ENCODE data around the gene FBXL17.

FBXL17 gene

DNA sequence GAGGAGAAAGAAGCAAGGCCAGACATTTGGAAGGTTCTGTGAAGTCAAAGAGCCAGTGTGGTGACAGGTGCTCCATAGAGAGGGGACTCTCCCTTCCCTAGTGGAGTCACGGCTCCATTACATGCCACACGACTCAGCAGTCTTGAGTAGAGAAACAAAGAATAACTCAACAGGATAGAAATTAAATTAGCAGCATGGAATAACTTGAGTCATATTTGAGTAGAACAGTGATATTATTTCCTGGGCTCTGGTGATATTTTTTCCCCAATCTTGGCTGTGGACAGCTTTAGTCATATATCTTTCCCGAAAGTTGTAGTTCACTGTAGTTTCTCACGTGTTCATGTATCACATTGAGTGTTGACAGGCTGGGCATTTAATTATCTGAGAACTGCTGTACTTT lies 561.5 kb downstream of the FBXL17 start:
- no peaks in the 10 kb centered on the region for H3K36me3 ChIP-seq (ENCODE audit: control insufficient read depth in 4 of 4, insufficient read depth in 4 of 4, low read length in 3 of 4)
- no peak overlapping the region for H3K4me3 ChIP-seq (ENCODE audit: control insufficient read depth in 1 of 7, extremely low read depth in 1 of 7, insufficient read depth in 4 of 7, low read depth in 2 of 7, low read length in 6 of 7)
- CTCF ChIA-PET, result no interaction called here
- H3K4me1 ChIP-seq (ENCODE audit: control extremely low read depth in 1 of 4, control insufficient read depth in 4 of 4, insufficient read depth in 4 of 4, low read length in 3 of 4), result no peaks in the 10 kb centered on the region
- POLR2A ChIA-PET, result no interaction called here
- H3K27me3 ChIP-seq (replicated peaks in 2 of 5; ENCODE audit: control insufficient read depth in 4 of 5, insufficient read depth in 5 of 5, low read length in 4 of 5), result no peaks in the 10 kb centered on the region
- peaks cover 0 to 7% (median 0%) of the 10 kb centered on the region in 5 experiments for H3K9me3 ChIP-seq (ENCODE audit: control extremely low read depth in 1 of 5, control insufficient read depth in 4 of 5, insufficient read depth in 2 of 5, low read depth in 1 of 5, low read length in 4 of 5)
- 94% methylated on average over 2 of the region's 4 CpGs for WGBS (ENCODE audit: insufficient coverage)
- DNase-seq, result no peak
- no peak overlapping the region for H3K27ac ChIP-seq (ENCODE audit: insufficient read depth in 1 of 2, low read depth in 1 of 2, low read length in 2 of 2, poor library complexity in 1 of 2, severe bottlenecking in 2 of 2)

DNA sequence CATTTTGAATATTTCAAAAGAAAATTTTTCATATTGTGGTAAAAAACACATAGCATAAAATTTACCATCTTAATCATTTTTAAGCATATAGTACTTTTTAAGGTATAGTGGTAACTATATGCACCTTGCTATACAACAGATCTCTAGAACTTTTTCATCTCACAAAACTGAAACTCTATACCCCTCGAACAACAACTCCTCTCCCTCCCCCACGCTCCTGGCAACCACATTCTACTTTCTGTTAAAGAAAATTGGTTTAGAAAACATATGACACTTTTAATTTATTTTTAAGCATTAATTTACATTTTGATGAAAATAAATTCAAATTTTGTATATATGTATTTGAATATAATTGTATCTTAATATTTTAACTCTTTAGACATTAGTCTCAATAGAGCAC lies 563.9 kb downstream of the FBXL17 start:
- POLR2A ChIA-PET, result no interaction called here
- Histone ChIP-seq H3K27me3 (replicated peaks in 2 of 5; ENCODE audit: control insufficient read depth in 4 of 5, insufficient read depth in 5 of 5, low read length in 4 of 5) (no peaks in the 10 kb centered on the region), H3K9me3 (ENCODE audit: control extremely low read depth in 1 of 5, control insufficient read depth in 4 of 5, insufficient read depth in 2 of 5, low read depth in 1 of 5, low read length in 4 of 5) (peaks cover 0 to 5% (median 0%) of the 10 kb centered on the region in 5 experiments), H3K4me3 (ENCODE audit: control insufficient read depth in 1 of 7, extremely low read depth in 1 of 7, insufficient read depth in 4 of 7, low read depth in 2 of 7, low read length in 6 of 7) (no peak overlapping the region), H3K4me1 (ENCODE audit: control extremely low read depth in 1 of 4, control insufficient read depth in 4 of 4, insufficient read depth in 4 of 4, low read length in 3 of 4) (peaks cover 0 to under 1% (median 0%) of the 10 kb centered on the region in 4 experiments), H3K36me3 (ENCODE audit: control insufficient read depth in 4 of 4, insufficient read depth in 4 of 4, low read length in 3 of 4) (no peaks in the 10 kb centered on the region), H3K27ac (ENCODE audit: insufficient read depth in 1 of 2, low read depth in 1 of 2, low read length in 2 of 2, poor library complexity in 1 of 2, severe bottlenecking in 2 of 2) (no peak overlapping the region)
- WGBS (ENCODE audit: insufficient coverage), result no CpG with 5 or more reads among the region's 2 CpGs
- CTCF ChIA-PET, result no interaction called here
- no peak for DNase-seq

DNA sequence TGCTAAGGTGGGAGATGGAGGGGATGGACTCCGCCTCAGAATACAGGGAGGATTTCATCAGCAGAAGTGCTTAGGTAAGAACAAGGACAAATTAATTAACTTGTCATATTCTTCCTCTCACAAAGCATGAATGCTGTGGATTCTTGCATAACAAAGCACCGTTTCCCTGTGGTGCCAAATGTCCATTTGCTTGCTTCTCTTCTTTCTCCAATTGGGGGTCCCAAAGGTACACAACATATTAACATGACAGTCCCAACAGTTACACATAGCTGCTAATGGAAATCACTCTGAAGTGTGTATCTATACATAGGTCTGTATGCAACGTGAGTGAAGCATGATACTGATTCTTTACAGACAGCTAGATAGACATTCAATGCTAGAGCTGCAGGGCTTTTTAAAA lies 564.5 kb downstream of the FBXL17 start:
- 86% methylated on average over 1 of the region's 3 CpGs for WGBS (ENCODE audit: insufficient coverage)

DNA sequence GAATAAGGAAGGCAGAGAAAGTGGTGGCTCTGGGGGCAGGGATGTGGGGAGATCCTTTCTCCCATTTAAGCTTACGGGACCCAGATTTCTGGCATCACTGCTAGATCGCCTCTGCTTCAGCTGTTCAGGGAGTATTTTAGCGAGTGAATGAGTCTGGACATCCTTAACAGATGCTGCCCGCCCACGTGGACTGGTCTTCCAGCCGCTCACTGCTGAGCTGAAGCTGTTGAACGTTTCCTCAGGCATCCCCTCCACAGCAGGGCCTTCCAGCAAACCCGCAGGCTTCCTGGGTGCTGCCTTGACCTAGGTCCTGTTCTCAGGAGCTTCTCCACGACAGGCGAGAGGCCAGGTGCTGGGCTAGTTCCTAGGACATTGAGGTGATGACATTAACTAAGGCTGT lies 566.8 kb downstream of the FBXL17 start:
- POLR2A ChIA-PET, result no interaction called here
- H3K4me3 ChIP-seq (ENCODE audit: control insufficient read depth in 1 of 7, extremely low read depth in 1 of 7, insufficient read depth in 4 of 7, low read depth in 2 of 7, low read length in 6 of 7), result no peak overlapping the region
- no peak overlapping the region for H3K27ac ChIP-seq (ENCODE audit: insufficient read depth in 1 of 2, low read depth in 1 of 2, low read length in 2 of 2, poor library complexity in 1 of 2, severe bottlenecking in 2 of 2)
- CTCF ChIA-PET, result no interaction called here
- peaks cover 0 to 2% (median 0%) of the 10 kb centered on the region in 5 experiments for H3K9me3 ChIP-seq (ENCODE audit: control extremely low read depth in 1 of 5, control insufficient read depth in 4 of 5, insufficient read depth in 2 of 5, low read depth in 1 of 5, low read length in 4 of 5)
- peaks cover 0 to 4% (median 0%) of the 10 kb centered on the region in 4 experiments for H3K4me1 ChIP-seq (ENCODE audit: control extremely low read depth in 1 of 4, control insufficient read depth in 4 of 4, insufficient read depth in 4 of 4, low read length in 3 of 4)
- no peaks in the 10 kb centered on the region for H3K36me3 ChIP-seq (ENCODE audit: control insufficient read depth in 4 of 4, insufficient read depth in 4 of 4, low read length in 3 of 4)
- DNase-seq, result no peak
- WGBS (ENCODE audit: insufficient coverage), result 92% methylated on average over 9 of the region's 10 CpGs
- H3K27me3 ChIP-seq (replicated peaks in 2 of 5; ENCODE audit: control insufficient read depth in 4 of 5, insufficient read depth in 5 of 5, low read length in 4 of 5), result no peaks in the 10 kb centered on the region

More for the DNA sequence above, 564.5 kb downstream of the FBXL17 start:
- Histone ChIP-seq H3K27me3 (replicated peaks in 2 of 5; ENCODE audit: control insufficient read depth in 4 of 5, insufficient read depth in 5 of 5, low read length in 4 of 5) (no peaks in the 10 kb centered on the region), H3K4me1 (ENCODE audit: control extremely low read depth in 1 of 4, control insufficient read depth in 4 of 4, insufficient read depth in 4 of 4, low read length in 3 of 4) (peaks cover 0 to 4% (median 0%) of the 10 kb centered on the region in 4 experiments), H3K27ac (ENCODE audit: insufficient read depth in 1 of 2, low read depth in 1 of 2, low read length in 2 of 2, poor library complexity in 1 of 2, severe bottlenecking in 2 of 2) (no peak overlapping the region), H3K36me3 (ENCODE audit: control insufficient read depth in 4 of 4, insufficient read depth in 4 of 4, low read length in 3 of 4) (no peaks in the 10 kb centered on the region), H3K9me3 (ENCODE audit: control extremely low read depth in 1 of 5, control insufficient read depth in 4 of 5, insufficient read depth in 2 of 5, low read depth in 1 of 5, low read length in 4 of 5) (peaks cover 0 to 2% (median 0%) of the 10 kb centered on the region in 5 experiments), H3K4me3 (ENCODE audit: control insufficient read depth in 1 of 7, extremely low read depth in 1 of 7, insufficient read depth in 4 of 7, low read depth in 2 of 7, low read length in 6 of 7) (no peak overlapping the region)
- POLR2A ChIA-PET, result no interaction called here
- CTCF ChIA-PET, result no interaction called here
- DNase-seq, result no peak

DNA sequence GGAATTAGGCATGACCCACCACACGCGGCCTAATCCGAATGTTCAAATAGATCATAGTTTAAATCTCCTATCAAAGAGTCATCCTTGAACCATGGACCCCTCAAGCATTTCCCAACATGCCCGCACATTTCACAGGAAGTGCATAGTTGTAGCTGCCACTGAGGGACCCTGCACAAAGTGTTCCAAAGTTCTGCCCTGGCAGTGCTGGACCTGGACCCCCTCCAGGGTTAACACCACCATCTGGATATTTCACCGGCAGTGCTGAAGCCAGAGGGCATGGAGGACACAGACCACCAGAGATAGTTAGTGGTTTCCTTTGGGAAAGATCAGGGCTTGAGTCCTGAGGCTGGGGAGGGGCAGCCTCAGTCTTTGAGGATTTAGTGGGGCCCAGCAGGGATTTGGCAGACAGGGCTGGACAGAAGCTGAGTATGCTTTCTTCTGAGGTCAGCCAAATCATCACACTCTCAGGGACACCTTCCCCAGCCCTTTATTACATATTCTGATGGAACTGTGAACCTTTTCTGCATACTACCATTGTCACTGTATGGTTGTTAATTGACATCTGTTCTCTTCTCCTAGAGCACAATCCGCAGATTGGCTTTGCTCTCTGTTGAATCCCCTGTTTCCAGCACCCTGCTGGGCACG lies 567.6 kb downstream of the FBXL17 start:
- H3K36me3 ChIP-seq (ENCODE audit: control insufficient read depth in 4 of 4, insufficient read depth in 4 of 4, low read length in 3 of 4), result no peaks in the 10 kb centered on the region
- no peak overlapping the region for H3K4me3 ChIP-seq (ENCODE audit: control insufficient read depth in 1 of 7, extremely low read depth in 1 of 7, insufficient read depth in 4 of 7, low read depth in 2 of 7, low read length in 6 of 7)
- CTCF ChIA-PET, result no interaction called here
- no peak overlapping the region for H3K27ac ChIP-seq (ENCODE audit: insufficient read depth in 1 of 2, low read depth in 1 of 2, low read length in 2 of 2, poor library complexity in 1 of 2, severe bottlenecking in 2 of 2)
- peaks cover 0 to 4% (median 0%) of the 10 kb centered on the region in 4 experiments for H3K4me1 ChIP-seq (ENCODE audit: control extremely low read depth in 1 of 4, control insufficient read depth in 4 of 4, insufficient read depth in 4 of 4, low read length in 3 of 4)
- no peaks in the 10 kb centered on the region for H3K27me3 ChIP-seq (replicated peaks in 2 of 5; ENCODE audit: control insufficient read depth in 4 of 5, insufficient read depth in 5 of 5, low read length in 4 of 5)
- H3K9me3 ChIP-seq (ENCODE audit: control extremely low read depth in 1 of 5, control insufficient read depth in 4 of 5, insufficient read depth in 2 of 5, low read depth in 1 of 5, low read length in 4 of 5), result peaks cover 0 to 2% (median 0%) of the 10 kb centered on the region in 5 experiments
- POLR2A ChIA-PET, result no interaction called here
- DNase-seq, result no peak
- 96% methylated on average over 4 of the region's 7 CpGs for WGBS (ENCODE audit: insufficient coverage)

DNA sequence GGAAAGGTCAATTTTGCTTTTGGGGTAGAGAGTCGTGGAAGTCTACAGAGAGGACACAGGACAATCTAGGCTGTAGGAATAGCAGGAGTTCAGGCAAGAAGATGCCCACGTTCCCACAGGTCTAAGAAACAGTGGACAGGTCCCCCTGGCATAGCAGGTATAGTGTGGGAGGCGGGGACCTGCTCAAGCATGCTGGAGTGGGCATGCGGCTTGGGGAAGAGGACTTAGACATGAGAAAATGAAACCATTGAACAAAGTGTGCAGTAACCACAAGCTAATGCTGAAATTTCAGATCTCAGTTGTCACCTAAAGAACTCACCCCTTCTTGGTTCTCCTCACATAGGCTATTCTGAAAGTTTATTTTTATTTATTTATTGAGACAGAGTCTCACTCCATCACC lies 568.3 kb downstream of the FBXL17 start:
- no peak overlapping the region for H3K4me3 ChIP-seq (ENCODE audit: control insufficient read depth in 1 of 7, extremely low read depth in 1 of 7, insufficient read depth in 4 of 7, low read depth in 2 of 7, low read length in 6 of 7)
- no peaks in the 10 kb centered on the region for H3K27me3 ChIP-seq (replicated peaks in 2 of 5; ENCODE audit: control insufficient read depth in 4 of 5, insufficient read depth in 5 of 5, low read length in 4 of 5)
- peaks cover 0 to 4% (median 0%) of the 10 kb centered on the region in 4 experiments for H3K4me1 ChIP-seq (ENCODE audit: control extremely low read depth in 1 of 4, control insufficient read depth in 4 of 4, insufficient read depth in 4 of 4, low read length in 3 of 4)
- no peaks in the 10 kb centered on the region for H3K36me3 ChIP-seq (ENCODE audit: control insufficient read depth in 4 of 4, insufficient read depth in 4 of 4, low read length in 3 of 4)
- WGBS (ENCODE audit: insufficient coverage), result 100% methylated on average over 4 of the region's 4 CpGs
- no peak overlapping the region for H3K27ac ChIP-seq (ENCODE audit: insufficient read depth in 1 of 2, low read depth in 1 of 2, low read length in 2 of 2, poor library complexity in 1 of 2, severe bottlenecking in 2 of 2)
- CTCF ChIA-PET, result no interaction called here
- H3K9me3 ChIP-seq (ENCODE audit: control extremely low read depth in 1 of 5, control insufficient read depth in 4 of 5, insufficient read depth in 2 of 5, low read depth in 1 of 5, low read length in 4 of 5), result peaks cover 0 to 2% (median 0%) of the 10 kb centered on the region in 5 experiments
- POLR2A ChIA-PET, result no interaction called here
- no peak for DNase-seq

DNA sequence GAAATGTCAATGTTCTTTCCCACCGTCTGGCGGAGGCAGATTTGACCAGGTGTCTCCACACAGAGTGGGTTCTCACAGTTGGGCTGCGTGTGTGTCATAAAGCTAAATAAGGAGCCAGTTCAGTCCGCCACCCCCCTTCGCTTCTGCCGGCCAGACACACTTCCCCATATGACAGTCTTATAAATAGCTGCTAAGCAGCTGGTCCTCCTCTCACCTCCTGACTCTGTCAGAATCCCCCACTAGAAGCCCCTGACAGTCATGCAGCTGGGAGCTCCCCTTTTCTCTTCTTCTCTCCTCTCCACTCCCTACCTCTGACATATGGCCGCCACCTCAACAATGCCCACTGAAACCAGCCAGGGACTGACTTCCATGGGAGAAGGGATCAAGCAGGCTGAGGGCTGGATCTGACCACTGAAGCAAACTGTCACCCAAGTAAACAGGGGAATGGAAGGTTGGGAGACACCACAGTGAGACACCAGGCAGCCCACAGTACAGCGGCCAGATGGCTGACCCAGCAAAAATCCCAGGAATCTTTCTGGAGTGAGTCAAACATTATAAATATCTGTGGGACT lies 569.2 kb downstream of the FBXL17 start:
- Histone ChIP-seq H3K27me3 (replicated peaks in 2 of 5; ENCODE audit: control insufficient read depth in 4 of 5, insufficient read depth in 5 of 5, low read length in 4 of 5) (no peaks in the 10 kb centered on the region), H3K27ac (ENCODE audit: insufficient read depth in 1 of 2, low read depth in 1 of 2, low read length in 2 of 2, poor library complexity in 1 of 2, severe bottlenecking in 2 of 2) (no peak overlapping the region), H3K9me3 (ENCODE audit: control extremely low read depth in 1 of 5, control insufficient read depth in 4 of 5, insufficient read depth in 2 of 5, low read depth in 1 of 5, low read length in 4 of 5) (peaks cover 0 to 2% (median 0%) of the 10 kb centered on the region in 5 experiments), H3K4me1 (ENCODE audit: control extremely low read depth in 1 of 4, control insufficient read depth in 4 of 4, insufficient read depth in 4 of 4, low read length in 3 of 4) (peaks cover 0 to 4% (median 0%) of the 10 kb centered on the region in 4 experiments), H3K36me3 (ENCODE audit: control insufficient read depth in 4 of 4, insufficient read depth in 4 of 4, low read length in 3 of 4) (no peaks in the 10 kb centered on the region), H3K4me3 (ENCODE audit: control insufficient read depth in 1 of 7, extremely low read depth in 1 of 7, insufficient read depth in 4 of 7, low read depth in 2 of 7, low read length in 6 of 7) (no peak overlapping the region)
- CTCF ChIA-PET, result no interaction called here
- WGBS (ENCODE audit: insufficient coverage), result 65% methylated on average over 6 of the region's 8 CpGs
- POLR2A ChIA-PET, result no interaction called here
- no peak for DNase-seq
